Erythroblast (primary cell): ENCODE results near the gene C10orf95.

Experiments used
- GATA1 ChIP-seq: IDR thresholded peaks from 2 replicates; pipeline ENCODE4 v1.6.1; 2011; ENCODE audit warnings: low read depth, mild to moderate bottlenecking, control low read depth, low read length, moderate library complexity
- POLR2A ChIP-seq: IDR thresholded peaks from 2 replicates; pipeline ENCODE4 v1.6.1; 2011; ENCODE audit warnings: mild to moderate bottlenecking, low read length

- TF ChIP-seq POLR2A (no peak), GATA1 (no peak)
Observed at GRCh38 chr10:102433619-102434046, 17.7 kb downstream of the C10orf95 start.
